HG03175 (cell line): ENCODE data around the gene CLDND2.

Experiments
- ATAC-seq: cut with Tn5 transposase; IDR thresholded peaks from one replicate; pipeline ENCODE4 v1.9.1; 2021; ENCODE audit warnings: mild to moderate bottlenecking, moderate library complexity; ENCODE audit not compliant: unreplicated experiment

The CLDND2 gene

GRCh38 chr19:51337141-51337860 is 31.5 kb downstream of the CLDND2 start:
- ATAC-seq, result no peak

GRCh38 chr19:51333836-51334460 is 34.9 kb downstream of the CLDND2 start:
- no peak for ATAC-seq

GRCh38 chr19:51331716-51332115 is 37.1 kb downstream of the CLDND2 start:
- no peak for ATAC-seq

GRCh38 chr19:51331193-51331592 is 37.6 kb downstream of the CLDND2 start:
- ATAC-seq, result no peak

- no peak for ATAC-seq
Measured at GRCh38 chr19:51330366-51330765, 38.4 kb downstream of the CLDND2 start.

GRCh38 chr19:51329411-51329810 is 39.4 kb downstream of the CLDND2 start:
- ATAC-seq, result no peak

GRCh38 chr19:51327066-51328001 is 41.5 kb downstream of the CLDND2 start:
- ATAC-seq, result no peak

GRCh38 chr19:51326216-51327065 is 42.4 kb downstream of the CLDND2 start:
- ATAC-seq, result no peak

GRCh38 chr19:51325161-51325976 is 43.4 kb downstream of the CLDND2 start:
- ATAC-seq, result no peak

- ATAC-seq, result no peak
Measured at GRCh38 chr19:51324167-51324481, 44.7 kb downstream of the CLDND2 start.

GRCh38 chr19:51323481-51324166 is 45.2 kb downstream of the CLDND2 start:
- ATAC-seq, result no peak

GRCh38 chr19:51321799-51322198 is 47.0 kb downstream of the CLDND2 start:
- ATAC-seq, result no peak

- no peak for ATAC-seq
Measured at GRCh38 chr19:51320280-51320657, 48.5 kb downstream of the CLDND2 start.

- ATAC-seq, result no peak
Measured at GRCh38 chr19:51319649-51320279, 49.0 kb downstream of the CLDND2 start.

- ATAC-seq, result no peak
Measured at GRCh38 chr19:51318687-51319648, 49.8 kb downstream of the CLDND2 start.

GRCh38 chr19:51317968-51318367 is 50.8 kb downstream of the CLDND2 start:
- no peak for ATAC-seq

GRCh38 chr19:51317376-51317775 is 51.4 kb downstream of the CLDND2 start:
- ATAC-seq, result no peak
